Karpas-422 (cell line): ENCODE results near the gene KIF19. TPM values are rescaled to one million over a fixed set of nuclear protein-coding genes. Genes with fewer than 3 reads are reported as not detected.
"Not testable (repeated sequence)": the region's sequence is repeated elsewhere in the genome, so short reads cannot be mapped to it uniquely, and the experiment has no call there.

Experiments
- DNase-seq: peaks from one replicate; pipeline ENCODE4 v3.0.0-alpha.2; 2015
- H2AFZ ChIP-seq: fragments of 200-600 bp; sonication (generic); 2 replicates; pipeline ENCODE4 v1.6.1; 2014; ENCODE audit warnings: antibody characterized with exemption, low read length, mixed read lengths
- H3K27ac ChIP-seq: fragments of 200-600 bp; sonication (generic); 2 replicates; pipeline ENCODE4 v1.5.1; 2014; ENCODE audit warnings: mild to moderate bottlenecking, low read length, moderate library complexity
- H3K27me3 ChIP-seq: fragments of 200-600 bp; sonication (generic); 2 replicates; pipeline ENCODE4 v1.6.1; 2014; ENCODE audit warnings: low read length, mixed read lengths
- H3K36me3 ChIP-seq: fragments of 200-600 bp; sonication (generic); 2 replicates; pipeline ENCODE4 v1.6.1; 2014; ENCODE audit warnings: low read length, mixed read lengths; ENCODE audit not compliant: insufficient read depth
- H3K4me1 ChIP-seq: fragments of 200-600 bp; sonication (generic); 2 replicates; pipeline ENCODE4 v1.6.1; 2014; ENCODE audit warnings: mild to moderate bottlenecking, low read length, mixed read lengths
- H3K4me2 ChIP-seq: fragments of 200-600 bp; sonication (generic); 2 replicates; pipeline ENCODE4 v1.6.1; 2014; ENCODE audit warnings: low read length, low read depth, mild to moderate bottlenecking; ENCODE audit not compliant: poor library complexity, severe bottlenecking
- H3K4me3 ChIP-seq: fragments of 200-600 bp; sonication (generic); 2 replicates; pipeline ENCODE4 v1.5.1; 2014; ENCODE audit warnings: mild to moderate bottlenecking, antibody characterized with exemption, low read length, mixed read lengths
- H3K79me2 ChIP-seq: fragments of 200-600 bp; sonication (generic); 2 replicates; pipeline ENCODE4 v1.6.1; 2014; ENCODE audit warnings: mild to moderate bottlenecking, low read length, mixed read lengths
- H3K9ac ChIP-seq: fragments of 200-600 bp; sonication (generic); 2 replicates; pipeline ENCODE4 v1.6.0; 2014; ENCODE audit warnings: low read length
- H3K9me2 ChIP-seq: fragments of 200-600 bp; sonication (generic), shearing (Covaris generic); replicated peaks from 2 replicates; pipeline ENCODE4 v1.6.0; 2014; ENCODE audit warnings: mild to moderate bottlenecking, low read length, moderate library complexity; ENCODE audit not compliant: insufficient read depth
- H3K9me3 ChIP-seq: fragments of 300-700, 200-600 bp; sonication (generic); 2 replicates; pipeline ENCODE4 v1.6.1; 2014; ENCODE audit warnings: low read length, mixed read lengths
- H4K20me1 ChIP-seq: fragments of 200-600 bp; sonication (generic); 2 replicates; pipeline ENCODE4 v1.6.1; 2014; ENCODE audit warnings: mild to moderate bottlenecking, antibody characterized with exemption, low read length, low read depth; ENCODE audit not compliant: insufficient read depth
- total RNA-seq: library from RNA; depleted of rRNA; stranded (reverse); fragments of >200 nt; shearing (Covaris generic); gene quantifications from 2 replicates; pipeline ENCODE4 v1.2.3, GENCODE V29; 2014; ENCODE audit warnings: low replicate concordance; rRNA removed

KIF19 gene, protein sequence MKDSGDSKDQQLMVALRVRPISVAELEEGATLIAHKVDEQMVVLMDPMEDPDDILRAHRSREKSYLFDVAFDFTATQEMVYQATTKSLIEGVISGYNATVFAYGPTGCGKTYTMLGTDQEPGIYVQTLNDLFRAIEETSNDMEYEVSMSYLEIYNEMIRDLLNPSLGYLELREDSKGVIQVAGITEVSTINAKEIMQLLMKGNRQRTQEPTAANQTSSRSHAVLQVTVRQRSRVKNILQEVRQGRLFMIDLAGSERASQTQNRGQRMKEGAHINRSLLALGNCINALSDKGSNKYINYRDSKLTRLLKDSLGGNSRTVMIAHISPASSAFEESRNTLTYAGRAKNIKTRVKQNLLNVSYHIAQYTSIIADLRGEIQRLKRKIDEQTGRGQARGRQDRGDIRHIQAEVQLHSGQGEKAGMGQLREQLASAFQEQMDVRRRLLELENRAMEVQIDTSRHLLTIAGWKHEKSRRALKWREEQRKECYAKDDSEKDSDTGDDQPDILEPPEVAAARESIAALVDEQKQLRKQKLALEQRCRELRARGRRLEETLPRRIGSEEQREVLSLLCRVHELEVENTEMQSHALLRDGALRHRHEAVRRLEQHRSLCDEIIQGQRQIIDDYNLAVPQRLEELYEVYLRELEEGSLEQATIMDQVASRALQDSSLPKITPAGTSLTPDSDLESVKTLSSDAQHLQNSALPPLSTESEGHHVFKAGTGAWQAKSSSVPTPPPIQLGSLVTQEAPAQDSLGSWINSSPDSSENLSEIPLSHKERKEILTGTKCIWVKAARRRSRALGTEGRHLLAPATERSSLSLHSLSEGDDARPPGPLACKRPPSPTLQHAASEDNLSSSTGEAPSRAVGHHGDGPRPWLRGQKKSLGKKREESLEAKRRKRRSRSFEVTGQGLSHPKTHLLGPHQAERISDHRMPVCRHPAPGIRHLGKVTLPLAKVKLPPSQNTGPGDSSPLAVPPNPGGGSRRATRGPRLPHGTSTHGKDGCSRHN
- total RNA-seq = not detected in 2 replicates

GRCh38 chr17:74325743-74326379, at the start of gene KIF19:
Gene KIF19, plus strand, starts transcription at chr17:74326226. Its CDS starts 124 bp downstream, at chr17:74326350.
- Histone ChIP-seq H3K9me2 (no peaks in the 10 kb centered on the region), H3K4me3 (no peak within 1 kb of the TSS)
- DNase-seq = no peak

GRCh38 chr17:74276541-74277009, 49.5 kb upstream of the KIF19 start:
- no peaks in the 10 kb centered on the region for H3K36me3 ChIP-seq
- H3K4me2 ChIP-seq = no peak overlapping the region
- no peaks in the 10 kb centered on the region for H3K27me3 ChIP-seq
- H3K79me2 ChIP-seq = no peaks in the 10 kb centered on the region
- no peak for DNase-seq
- H3K9me3 ChIP-seq = no peaks in the 10 kb centered on the region
- H3K27ac ChIP-seq = no peak overlapping the region
- H3K4me1 ChIP-seq = no peaks in the 10 kb centered on the region
- no peak overlapping the region for H3K4me3 ChIP-seq
- H2AFZ ChIP-seq = no peak overlapping the region
- H3K9ac ChIP-seq = no peak overlapping the region
- no peaks in the 10 kb centered on the region for H4K20me1 ChIP-seq
- no peaks in the 10 kb centered on the region for H3K9me2 ChIP-seq

More at GRCh38 chr17:74325743-74326379, at the start of gene KIF19:
- no peaks in the 10 kb centered on the region for H4K20me1 ChIP-seq
- no peaks in the 10 kb centered on the region for H3K4me1 ChIP-seq
- no peak within 1 kb of the TSS for H2AFZ ChIP-seq
- no peaks in the 10 kb centered on the region for H3K79me2 ChIP-seq
- no peaks in the 10 kb centered on the region for H3K36me3 ChIP-seq
- no peak within 1 kb of the TSS for H3K27ac ChIP-seq
- no peak within 1 kb of the TSS for H3K4me2 ChIP-seq
- H3K27me3 ChIP-seq = no peaks in the 10 kb centered on the region
- H3K9ac ChIP-seq = no peak within 1 kb of the TSS
- H3K9me3 ChIP-seq = no peaks in the 10 kb centered on the region

DNA sequence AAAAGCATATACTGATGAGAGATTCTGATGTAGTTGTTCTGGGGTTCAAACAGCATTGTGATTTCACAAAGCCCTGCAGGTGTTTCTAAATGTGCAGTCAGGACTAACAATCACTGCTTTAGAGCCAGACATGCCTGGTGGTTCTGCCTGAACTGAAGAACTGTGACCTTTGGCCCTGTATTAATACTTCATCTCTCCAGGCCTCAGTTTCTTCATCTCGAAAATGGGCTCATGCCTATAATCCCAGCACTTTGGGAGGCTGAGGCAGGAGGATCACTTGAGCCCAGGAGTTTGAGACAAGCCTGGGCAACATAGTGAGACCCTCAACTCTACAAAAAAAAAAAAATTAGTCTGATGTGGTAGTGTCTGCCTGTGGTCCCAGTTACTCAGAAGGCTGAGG, 48.1 kb upstream of the KIF19 start:
- Histone ChIP-seq H2AFZ (no peak overlapping the region), H3K36me3 (no peaks in the 10 kb centered on the region), H3K4me2 (no peak overlapping the region), H3K27me3 (no peaks in the 10 kb centered on the region), H3K4me3 (no peak overlapping the region), H3K9me3 (no peaks in the 10 kb centered on the region), H3K4me1 (no peaks in the 10 kb centered on the region), H4K20me1 (no peaks in the 10 kb centered on the region), H3K79me2 (no peaks in the 10 kb centered on the region), H3K9me2 (no peaks in the 10 kb centered on the region), H3K9ac (no peak overlapping the region), H3K27ac (no peak overlapping the region)
- no peak for DNase-seq

DNA sequence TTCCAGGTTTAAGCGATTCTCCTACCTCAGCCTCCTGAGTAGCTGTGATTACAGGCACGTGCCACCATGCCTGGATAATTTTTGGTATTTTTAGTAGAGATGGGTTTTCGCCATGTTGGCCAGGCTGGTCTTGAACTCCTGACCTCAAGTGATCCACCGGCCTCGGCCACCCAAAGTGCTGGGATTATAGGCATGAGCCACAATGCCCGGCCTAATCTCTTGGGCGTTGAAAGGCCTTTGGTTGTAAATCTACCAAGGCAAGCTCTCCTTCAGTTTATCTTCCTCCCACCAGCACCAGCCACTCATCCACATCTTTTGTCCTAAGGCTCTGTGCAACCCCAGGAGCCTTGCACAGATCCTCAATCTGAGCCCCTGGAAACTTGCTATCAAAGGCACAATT, 46.4 kb upstream of the KIF19 start:
- not testable (repeated sequence) for H3K9ac ChIP-seq, H3K4me3 ChIP-seq, H3K79me2 ChIP-seq, H3K27ac ChIP-seq, H2AFZ ChIP-seq, H3K9me2 ChIP-seq, H3K4me1 ChIP-seq, H3K9me3 ChIP-seq, H3K4me2 ChIP-seq, H4K20me1 ChIP-seq, H3K27me3 ChIP-seq, DNase-seq, H3K36me3 ChIP-seq

DNA sequence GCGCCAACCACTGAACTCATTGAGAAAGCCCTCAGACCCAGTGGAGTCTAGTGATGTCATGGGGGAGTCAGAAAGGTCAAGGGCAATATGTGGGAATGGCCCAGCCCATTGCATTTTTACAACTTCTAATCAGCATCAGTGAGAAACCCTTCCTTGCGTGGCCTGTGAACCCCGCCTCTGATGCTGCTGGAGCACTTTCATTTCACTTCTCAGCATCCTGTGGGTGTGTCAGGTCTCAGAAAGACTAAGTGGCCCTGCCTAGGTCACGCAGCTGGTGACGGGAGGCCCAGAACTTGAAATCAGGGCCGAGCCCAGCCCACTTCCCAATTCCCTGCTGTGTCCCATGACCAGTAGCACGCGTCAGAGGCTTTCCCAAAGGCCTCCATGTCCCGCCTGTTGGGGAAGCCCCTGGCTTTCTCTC, 45.9 kb upstream of the KIF19 start:
- Histone ChIP-seq H3K27me3 (no peaks in the 10 kb centered on the region), H4K20me1 (no peaks in the 10 kb centered on the region), H3K36me3 (no peaks in the 10 kb centered on the region), H3K4me2 (no peak overlapping the region), H3K9me3 (no peaks in the 10 kb centered on the region), H3K9me2 (no peaks in the 10 kb centered on the region), H3K9ac (no peak overlapping the region), H3K79me2 (no peaks in the 10 kb centered on the region), H2AFZ (no peak overlapping the region), H3K27ac (no peak overlapping the region), H3K4me1 (peaks cover 3% of the 10 kb centered on the region), H3K4me3 (no peak overlapping the region)
- no peak for DNase-seq

GRCh38 chr17:74281799-74282198, 44.2 kb upstream of the KIF19 start:
- H3K4me1 ChIP-seq = peaks cover 5% of the 10 kb centered on the region
- H3K9ac ChIP-seq = no peak overlapping the region
- no peaks in the 10 kb centered on the region for H3K27me3 ChIP-seq
- H3K4me2 ChIP-seq = no peak overlapping the region
- no peaks in the 10 kb centered on the region for H3K9me3 ChIP-seq
- no peak overlapping the region for H2AFZ ChIP-seq
- DNase-seq = no peak
- H3K4me3 ChIP-seq = no peak overlapping the region
- no peaks in the 10 kb centered on the region for H3K36me3 ChIP-seq
- H4K20me1 ChIP-seq = no peaks in the 10 kb centered on the region
- no peaks in the 10 kb centered on the region for H3K9me2 ChIP-seq
- no peak overlapping the region for H3K27ac ChIP-seq
- no peaks in the 10 kb centered on the region for H3K79me2 ChIP-seq

- not testable (repeated sequence) for H3K27me3 ChIP-seq, H3K79me2 ChIP-seq, H3K27ac ChIP-seq, H4K20me1 ChIP-seq, H3K4me3 ChIP-seq, H3K36me3 ChIP-seq, H3K4me2 ChIP-seq, H3K9me3 ChIP-seq, H3K4me1 ChIP-seq, H3K9ac ChIP-seq, H3K9me2 ChIP-seq, H2AFZ ChIP-seq, DNase-seq
Measured at GRCh38 chr17:74282274-74282586, 43.8 kb upstream of the KIF19 start.
